Measurements from ENCODE around the gene HNRNPK.
"Not testable (repeated sequence)": the region's sequence is repeated elsewhere in the genome, so short reads cannot be mapped to it uniquely, and the experiment has no call there.

Gene HNRNPK

DNA sequence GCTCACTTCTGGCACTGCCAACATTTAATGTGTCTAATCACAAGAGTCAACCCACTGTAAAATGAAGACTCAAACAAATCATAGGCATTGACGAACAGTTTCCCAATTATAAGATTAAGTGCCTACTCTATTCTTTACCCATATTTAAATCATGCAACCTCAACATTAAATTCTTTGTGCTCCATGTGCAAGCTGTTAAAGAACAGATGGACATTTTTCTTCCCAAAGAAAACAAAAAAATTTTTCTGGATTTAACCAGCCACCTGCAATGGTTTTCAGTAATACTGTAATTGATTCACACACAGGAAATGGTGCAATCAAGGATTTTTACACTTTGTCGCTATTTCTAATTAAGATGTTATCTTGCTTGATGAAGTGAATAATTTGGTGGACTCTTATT is 3.6 kb downstream of the HNRNPK start:
- DNase-seq = no peak

DNA sequence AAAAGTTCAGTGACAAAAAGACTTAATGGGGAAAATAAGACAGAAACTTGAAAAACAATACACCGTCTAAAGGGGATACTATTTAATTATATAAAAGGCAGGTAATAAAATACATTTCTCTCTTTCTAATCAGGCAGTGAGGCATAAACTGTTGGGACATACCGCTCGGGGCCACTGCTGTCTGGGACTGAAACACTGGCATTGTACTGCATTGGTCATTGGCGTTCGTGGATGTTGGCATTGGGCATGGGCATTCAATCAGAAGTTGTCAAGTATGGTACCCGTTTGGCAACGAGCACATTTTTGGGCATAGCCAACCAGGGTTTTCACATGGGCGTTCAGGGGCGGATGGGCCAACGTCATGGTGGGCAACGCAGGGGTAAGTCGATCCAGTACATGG is 4.7 kb downstream of the HNRNPK start:
- no peak for DNase-seq

DNA sequence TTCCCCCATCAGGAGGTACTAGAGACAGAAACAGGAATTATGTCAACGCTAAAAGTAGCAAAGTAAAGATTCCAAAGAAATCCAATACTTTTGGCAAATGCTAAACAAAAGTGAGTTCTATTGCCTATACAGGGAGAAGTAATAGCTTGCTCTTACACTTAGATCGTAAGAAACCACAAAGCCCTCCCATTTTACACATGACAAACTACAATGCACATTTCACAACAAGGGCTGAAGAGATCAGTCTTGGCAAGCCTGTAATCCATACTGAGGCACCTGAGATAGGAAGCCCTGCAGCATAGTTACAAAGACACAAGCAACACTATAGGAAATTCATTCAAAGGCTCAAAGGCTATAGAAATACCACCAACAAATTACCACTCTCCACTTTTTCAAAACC is 7.7 kb downstream of the HNRNPK start:
- no peak for DNase-seq

DNA sequence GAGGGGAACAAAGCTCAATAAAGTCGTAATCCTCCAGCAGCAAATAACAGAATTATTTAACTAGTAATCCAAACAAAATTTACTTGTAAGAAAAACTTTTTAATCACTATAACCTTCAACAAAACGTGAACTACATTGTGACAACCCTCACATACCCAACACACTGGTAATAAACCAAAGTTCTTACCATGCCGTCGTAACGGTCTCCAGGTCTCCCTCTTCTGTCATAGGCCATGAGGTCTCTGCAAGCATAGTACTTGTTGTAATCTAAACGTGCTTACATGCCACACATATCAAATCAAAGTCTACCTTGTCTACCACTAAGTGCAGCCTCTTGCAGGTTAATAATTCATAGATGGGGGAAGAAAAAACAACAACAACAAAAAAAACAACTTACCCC is 8.5 kb downstream of the HNRNPK start:
- no peak for DNase-seq

DNA sequence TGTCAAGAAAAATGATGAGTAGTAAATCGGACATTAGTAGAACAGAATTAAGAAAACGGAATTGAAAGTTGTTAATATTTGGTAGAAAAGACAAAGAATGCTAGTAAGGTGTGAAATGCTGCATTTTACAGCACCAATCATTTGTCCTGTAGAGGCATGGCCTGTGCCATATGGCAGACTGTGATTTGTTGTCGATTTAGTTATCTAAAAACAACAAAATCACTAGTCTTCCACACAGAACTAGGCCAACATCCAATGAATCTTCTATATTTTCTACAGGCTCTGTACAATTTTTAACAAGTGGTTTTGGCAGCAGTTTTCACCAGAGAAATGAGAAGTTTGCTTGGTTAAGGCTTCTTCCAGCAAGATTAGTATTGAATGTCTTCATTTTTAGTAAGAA is 10.4 kb downstream of the HNRNPK start:
- no peak for DNase-seq

DNA sequence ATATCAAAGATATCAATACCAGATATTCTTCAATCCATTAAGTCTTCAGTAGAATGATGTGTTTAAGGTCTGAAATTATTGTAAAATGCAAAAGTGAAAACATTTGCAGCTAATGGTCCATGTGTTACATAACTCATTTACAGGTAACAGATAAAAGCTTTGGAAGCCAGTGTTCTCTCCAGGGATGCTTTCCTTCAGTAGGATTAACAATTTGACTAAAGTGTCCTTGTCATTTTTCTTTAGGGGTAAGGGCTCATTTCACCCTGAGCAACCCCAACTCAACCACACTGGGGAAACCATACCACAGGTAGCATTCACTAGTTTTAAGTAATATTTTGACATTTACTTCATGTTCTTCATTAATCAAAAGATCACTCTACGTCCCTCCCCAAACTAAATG is 12.9 kb downstream of the HNRNPK start:
- DNase-seq = no peak

DNA sequence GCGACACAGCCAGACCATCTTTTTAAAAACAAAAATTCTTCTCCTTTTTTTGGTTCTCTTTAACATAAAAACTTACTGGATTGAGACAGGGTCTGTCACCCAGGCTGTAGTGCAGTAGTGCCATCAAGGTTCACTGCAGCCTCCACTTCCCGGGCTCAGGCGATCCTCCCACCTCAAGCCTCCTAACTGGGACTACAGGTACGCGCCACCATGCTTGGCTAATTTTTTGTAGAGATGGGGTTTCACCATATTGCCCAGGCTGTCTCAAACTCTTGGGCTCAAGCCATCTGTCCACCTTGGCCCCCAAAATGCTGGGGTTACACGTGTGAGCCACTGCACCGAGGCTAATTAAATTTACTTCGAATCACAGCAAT is 13.8 kb downstream of the HNRNPK start:
- DNase-seq = no peak

DNA sequence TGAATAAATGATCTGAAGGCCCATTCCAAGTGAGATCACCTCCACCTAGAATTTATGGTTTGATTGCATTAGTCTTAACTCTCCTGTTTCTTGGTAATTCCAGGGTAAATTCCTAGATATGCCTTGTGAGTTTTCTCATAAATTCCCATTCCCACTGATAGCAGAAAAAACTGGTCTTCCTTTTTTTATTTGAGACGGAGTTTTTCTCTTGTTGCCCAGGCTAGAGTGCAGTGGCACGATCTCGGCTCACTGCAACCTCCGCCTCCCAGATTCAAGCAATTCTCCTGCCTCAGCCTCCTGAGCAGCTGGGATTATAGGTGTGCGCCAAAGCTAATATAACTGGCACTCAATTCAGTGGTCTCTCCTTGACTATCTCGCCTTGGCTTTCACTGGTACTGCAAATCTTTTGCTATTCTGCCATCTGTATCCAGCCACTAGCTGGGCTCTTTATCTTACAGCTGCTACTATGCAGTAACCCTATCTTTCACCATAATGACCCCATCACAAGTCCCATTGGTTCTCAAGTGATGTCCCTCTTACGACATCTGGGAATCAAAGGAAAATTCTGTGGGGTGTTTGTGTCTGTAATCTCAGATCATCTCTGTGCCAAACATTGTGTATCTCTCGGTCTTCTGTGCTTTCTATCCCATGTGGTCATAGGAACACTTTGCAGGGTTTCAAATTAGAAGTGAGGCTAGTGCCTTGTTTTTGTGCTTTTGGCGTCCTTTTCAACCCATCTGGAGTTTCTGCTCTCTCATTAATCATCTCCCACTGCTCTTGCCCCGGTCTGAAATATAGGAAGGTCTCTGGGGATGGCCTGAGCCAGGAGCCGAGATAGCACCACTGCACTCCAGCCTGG is 14.4 kb downstream of the HNRNPK start:
- no peak for DNase-seq

DNA sequence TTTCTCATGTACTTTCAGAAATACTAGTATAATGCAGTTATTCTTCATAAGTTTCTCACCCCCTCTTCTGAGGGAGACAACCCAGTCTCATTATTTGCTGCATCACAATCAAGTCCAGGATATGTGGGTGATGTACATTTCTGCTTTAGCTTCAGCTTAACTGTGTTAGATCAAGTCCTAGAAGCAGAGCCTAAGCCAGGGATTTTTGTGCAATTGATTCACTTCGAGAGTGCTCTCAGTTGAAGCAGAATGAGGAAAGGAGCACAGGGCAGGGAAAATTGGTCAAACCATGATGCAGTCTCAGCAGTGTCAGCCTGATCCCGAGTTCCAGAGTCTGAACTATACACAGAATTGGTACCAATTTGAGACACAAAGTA is 15.1 kb downstream of the HNRNPK start:
- no peak for DNase-seq

DNA sequence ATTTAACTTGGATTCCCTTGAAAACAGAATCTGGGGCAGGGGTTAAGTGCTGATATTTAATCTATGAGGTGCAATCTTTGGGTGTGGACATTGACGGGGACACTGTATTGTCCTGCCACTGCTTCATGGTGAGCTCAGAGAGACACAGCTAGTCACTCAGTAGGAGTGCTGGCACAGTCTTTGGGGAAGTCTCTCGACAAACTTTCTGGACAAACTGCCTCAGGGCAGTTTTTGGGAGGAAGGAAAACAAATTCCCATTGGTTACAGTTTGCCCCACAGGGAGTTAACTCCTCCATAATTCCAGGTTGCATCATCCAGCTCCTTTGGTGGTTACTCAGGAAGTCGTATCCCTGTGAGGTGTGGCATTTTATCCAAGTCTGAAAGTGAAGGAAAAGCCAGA is 17.9 kb downstream of the HNRNPK start:
- DNase-seq = no peak

DNA sequence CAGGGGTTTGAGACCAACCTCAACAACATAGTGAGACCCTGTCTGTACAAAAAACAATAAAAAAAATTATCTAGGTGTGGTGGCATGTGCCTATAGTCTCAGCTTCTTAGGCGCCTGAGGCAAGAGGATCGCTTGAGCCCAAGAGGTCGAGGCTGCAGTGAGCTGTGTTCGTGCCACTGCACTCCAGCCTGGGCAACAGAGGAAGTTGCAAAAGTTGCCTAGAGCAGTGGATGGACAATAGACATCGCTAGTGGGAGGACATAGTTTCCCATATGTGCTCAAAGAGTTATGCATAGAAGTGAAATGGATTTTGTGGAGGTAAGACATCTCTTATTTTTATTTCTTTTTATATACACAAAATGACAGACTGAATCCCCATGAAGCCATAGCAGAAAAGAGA is 19.0 kb downstream of the HNRNPK start:
- peak; percentile 18 to 53 for DNase-seq

DNA sequence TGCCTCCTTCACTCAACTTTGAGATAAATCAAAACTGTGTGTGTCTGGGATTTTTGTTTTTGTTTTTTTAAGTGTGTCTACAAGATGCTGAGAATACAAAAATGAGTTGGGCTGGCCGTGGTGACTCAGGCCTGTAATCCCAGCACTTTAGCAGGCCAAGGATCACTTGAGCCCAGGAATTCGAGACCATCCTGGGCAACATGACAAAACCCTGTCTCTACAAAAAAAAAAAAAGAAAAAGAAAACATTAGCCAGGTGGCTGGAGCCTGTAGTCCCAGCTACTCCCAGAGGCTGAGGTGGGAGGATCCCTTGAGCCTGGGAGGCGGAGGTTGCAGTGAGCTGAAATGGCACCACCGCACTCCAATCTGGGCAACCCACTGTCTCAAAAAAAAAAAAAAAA is 21.0 kb downstream of the HNRNPK start:
- no peak for DNase-seq

DNA sequence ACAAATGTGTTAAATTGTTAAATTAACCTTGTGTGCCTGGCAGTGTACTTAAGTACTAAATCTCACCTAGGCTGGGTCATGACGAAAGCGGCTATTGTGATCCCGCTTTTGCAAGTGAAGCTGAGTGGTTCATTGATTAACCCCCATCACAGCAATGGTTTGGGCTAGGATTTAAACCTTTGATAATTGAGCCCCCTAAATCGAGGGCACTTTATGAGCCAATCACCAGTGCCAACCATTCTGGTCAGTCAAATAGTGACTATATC is 22.8 kb downstream of the HNRNPK start:
- DNase-seq = no peak

DNA sequence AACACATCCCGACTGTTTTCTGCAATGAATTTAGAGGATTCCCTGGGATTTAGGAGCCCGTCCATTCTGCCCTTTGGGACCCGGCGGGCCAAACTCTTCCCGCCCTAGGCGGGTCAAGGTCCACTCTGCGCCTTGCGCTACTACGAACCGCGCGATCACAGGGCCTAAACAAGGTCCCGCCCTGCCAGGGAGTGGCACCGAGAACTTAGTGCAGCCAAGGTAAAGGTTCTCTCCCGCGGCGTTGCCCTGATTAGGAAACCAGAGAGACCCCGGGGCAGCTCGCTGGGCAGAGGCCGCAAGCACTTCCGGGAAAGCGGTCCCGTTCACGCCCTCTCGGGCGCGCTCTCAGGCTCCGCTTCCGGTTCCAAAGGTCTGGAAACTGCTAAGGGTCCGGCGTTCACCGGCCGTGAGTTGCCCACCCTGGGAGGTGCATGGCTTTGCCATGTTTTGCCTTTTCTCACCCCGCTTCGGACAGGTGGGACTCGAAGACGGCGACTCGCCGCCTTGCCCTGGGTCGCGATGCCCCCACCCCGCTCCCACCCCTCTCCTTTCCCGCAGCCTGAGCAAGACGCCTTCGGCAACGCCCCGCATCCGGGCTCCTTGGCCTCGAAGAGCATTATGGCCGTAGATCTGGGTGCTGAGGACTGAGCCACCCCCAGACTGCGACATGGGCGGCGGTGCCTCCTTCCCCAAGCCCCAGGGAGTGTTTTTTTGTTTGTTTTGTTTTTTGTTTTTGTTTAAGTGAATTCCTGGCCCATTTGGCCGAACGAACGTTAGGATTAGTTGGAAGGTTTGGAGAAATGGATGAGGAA is 23.4 kb downstream of the HNRNPK start:
- peak; percentile 74 to 81 for DNase-seq

DNA sequence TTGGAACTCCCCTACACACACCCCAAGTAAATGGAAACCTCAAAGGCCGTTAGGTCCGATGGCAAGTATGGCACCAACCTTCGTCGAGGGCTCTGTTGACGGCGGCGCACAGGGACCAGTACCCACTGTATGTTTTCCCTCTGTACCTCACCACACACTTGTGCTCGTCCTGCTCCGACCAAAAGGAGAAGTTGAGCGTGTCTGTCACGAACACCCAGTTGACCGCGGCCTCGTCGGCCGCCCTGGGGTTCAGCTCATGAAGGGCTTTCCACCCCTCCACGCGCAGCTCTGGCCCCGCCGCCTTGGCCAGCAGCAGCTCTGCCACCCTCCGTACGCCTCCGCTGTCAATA is 24.0 kb downstream of the HNRNPK start:
- peak; percentile 77 to 83 for DNase-seq

DNA sequence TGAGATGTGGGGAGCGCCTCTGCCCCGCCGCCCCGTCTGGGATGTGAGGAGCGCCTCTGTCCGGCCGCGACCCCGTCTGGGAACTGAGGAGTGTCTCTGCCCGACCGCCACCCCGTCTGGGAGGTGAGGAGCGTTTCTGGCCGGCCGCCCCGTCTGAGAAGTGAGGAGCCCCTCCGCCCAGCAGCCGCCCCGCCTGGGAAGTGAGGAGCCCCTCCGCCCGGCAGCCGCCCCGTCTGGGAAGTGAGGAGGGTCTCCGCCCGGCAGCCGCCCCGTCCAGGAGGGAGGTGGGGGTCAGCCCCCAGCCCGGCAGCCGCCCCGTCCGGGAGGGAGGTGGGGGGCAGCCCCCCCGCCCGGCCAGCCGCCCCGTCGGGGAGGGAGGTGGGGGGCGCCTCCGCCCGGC is 31.9 kb downstream of the HNRNPK start:
- not testable (repeated sequence) for DNase-seq

DNA sequence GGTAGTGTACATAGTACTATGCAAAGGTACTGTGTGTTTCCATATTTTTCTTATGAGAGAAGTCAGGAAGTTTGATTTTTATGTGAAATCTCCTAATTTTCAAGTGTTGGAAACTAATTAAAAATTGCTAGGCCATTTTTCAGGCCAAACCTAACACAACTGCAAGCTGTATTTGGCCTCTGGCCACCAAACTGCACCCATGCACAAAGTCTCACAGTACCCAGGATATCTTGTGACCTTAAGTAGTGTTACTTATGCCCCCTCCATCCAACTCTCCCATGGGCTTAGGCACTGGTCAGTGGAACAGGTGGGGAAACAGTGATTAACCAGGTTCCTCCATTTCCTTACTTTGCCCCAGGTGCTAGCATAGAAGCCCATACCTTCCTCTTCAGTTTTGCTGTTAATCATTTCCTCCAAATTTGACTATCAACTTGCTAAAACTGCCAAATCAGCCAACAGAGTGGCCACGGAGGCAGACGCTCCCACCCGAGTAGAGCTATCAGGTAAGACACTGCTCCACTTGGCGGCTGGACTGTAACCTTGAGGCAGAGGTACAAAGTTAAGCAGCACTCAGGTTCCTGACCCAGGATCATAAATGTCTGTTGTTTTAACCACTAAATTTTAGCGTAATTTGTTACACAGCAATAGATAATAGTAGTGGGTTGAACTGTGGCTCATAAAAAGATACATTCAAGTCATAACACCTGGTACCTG is 39.3 kb downstream of the HNRNPK start:
- DNase-seq = no peak

DNA sequence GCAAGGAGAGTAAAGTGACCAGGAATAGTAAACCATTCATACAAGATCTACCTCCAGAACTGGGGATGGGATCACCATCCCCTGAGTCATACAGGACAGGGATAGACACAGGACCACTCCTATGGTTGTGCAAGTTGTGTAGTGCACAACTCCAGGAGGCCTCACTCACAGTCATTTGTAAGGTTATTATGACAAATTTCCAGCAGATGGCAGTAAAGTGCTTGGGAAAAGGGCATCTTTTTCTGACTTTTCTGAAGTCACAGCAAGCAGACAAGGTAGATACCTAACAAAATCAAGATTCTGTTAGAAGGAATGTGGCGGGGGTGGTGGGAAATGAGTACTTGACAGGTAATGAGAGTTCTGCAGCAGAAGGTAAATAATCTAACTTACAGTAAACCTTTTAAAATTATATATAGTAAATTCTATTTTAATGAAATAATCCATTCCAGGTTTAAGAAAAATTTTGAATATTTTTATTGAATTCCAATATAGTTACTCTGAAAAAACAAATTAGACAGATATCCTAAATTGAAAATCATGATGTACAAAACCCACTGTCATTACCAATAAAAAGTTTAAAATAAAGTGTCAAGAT is 42.1 kb downstream of the HNRNPK start:
- peak; percentile 73 to 83 for DNase-seq

DNA sequence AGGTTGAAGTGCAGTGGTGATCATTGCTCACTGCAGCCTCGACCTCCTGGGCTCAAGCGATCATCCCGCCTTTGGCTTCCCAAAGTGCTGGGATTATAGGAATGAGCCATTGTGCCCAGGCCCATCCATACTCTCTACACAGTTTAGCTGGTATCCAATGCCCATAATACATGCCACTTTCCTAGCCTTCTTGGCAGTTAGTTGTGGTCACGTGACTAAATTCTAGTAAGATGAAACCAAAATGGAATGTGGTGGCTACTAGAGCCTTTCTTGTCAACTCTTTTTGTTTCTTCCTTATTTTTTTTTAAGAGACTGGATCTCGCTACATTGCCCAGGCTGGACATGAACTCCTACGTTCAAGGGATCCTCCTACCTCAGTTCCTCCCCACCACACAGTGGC is 43.5 kb downstream of the HNRNPK start:
- DNase-seq = no peak

DNA sequence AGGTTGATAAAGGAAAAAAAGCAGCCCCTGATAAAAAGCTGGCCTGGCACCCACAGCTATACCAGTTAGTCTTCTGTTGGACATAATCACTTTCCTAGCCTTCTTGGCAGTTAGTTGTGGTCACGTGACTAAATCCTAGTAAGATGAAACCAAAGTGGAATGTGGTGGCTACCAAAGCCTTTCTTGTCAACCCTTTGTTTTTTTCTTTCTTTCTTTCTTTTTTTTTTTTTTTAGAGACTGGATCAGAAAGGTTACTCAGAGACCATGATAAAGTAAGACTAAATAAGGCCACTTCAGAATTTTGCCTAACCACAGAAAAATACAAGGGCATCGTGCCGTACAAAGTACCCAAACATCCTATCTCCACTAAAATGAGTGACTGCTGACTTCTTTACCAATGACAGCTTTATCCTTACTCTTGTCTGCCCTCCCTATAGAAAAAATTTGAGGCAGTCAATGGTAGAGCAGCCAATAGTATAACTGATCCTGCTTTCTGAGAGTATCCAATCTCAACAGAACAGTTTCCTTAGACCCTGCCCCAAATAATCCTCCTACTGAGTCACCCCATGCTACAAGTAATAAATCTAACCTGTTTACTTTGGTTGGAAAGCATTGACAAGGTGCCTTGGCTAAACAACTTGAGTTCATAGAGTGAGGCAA is 44.6 kb downstream of the HNRNPK start:
- DNase-seq = no peak

DNA sequence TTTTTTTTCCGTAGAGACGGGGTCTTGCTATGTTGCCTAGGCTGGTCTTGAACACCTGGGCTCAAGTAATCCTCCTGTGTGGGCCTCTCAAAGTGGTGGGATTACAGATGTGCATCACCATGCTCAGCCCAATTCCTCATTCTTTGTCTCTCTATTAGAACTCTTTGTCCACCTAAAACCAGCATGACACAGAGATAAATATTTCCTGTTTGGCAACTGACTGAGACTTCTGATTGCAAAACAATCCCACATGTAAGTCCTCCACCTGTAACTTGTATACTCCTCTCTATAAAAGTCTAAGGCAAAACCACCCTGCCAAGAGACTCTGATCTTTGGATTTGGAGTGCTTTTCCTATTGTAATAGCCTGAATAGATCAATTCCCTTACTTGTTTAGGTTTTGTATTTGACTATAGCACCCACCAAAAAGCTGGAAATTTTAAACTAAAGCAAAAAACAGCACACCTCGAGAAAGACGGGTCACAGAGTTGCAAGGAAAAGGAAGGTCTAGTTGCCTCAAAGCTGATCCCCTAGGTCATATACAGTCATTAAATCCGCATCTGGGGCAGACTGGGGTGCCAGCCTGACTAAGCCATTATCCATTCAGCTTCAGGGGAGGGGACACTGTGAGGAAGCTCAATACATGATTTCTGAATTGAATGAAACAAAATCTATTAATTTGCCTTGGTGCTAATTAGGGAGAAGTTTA is 45.3 kb downstream of the HNRNPK start:
- peak in 1 of 2 donors; percentile 0 for DNase-seq

DNA sequence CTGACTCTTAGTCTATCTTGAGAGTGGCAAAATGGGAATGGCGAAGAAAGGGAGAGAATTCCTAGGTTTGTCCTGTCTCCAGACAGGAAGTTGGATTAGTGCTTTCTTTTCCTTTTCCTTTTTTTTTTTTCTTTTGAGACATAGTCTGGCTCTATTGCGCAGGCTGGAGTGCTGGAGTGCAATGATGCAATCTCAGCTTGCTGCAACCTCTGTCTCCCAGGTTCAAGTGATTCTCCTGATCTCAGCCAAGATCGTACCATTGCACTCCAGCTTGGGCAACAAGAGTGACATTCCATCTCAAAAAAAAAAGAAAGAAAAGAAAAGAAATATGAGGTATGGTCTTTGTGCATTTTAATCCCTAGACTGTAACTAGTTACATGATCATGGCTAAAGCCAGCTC is 46.2 kb downstream of the HNRNPK start:
- DNase-seq = peak; percentile 40 to 63
